Retinal pigment epithelial cell (primary cell): ENCODE results near the gene MUC7.

Experiments used
- DNase-seq: peaks from one replicate; pipeline ENCODE4 v3.0.0-alpha.2; 2010; ENCODE audit warnings: low read depth
- H3K4me3 ChIP-seq: 2 replicates; pipeline ENCODE4 v1.5.1; 2011; ENCODE audit warnings: mild to moderate bottlenecking, low read length, control low read depth, moderate library complexity
- TF ChIP-seq, protein P1 (sequence below): conservative IDR thresholded peaks from 2 replicates; pipeline ENCODE4 v1.5.1; 2011; ENCODE audit warnings: low read depth, low read length, control low read depth, inconsistent platforms

MUC7 gene

DNA sequence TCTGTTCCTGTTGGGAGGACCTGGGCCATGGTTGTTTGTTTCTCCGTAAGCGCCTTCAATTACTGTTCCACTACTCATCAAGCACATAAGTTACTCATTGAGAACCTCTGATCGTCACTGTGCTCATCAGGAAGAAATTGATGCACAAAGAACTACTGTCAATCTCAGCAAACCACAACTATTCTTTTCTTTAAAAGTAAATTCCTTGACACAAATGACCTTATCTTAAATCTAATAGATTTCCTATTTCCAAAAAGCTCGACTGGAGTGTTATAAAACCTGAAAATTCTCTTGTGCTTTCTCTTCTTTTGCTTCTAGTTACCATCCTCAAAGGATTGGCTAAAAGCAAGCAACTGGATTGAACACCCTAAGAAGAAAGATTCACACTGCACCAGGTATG is at the start of gene MUC7:
TSS of gene MUC7 (plus strand) at position 301 of the 400 bp plus-strand sequence. CDS start 1,825 bp downstream, outside the sequence.
- no peak for DNase-seq
- no peak within 1 kb of the TSS for H3K4me3 ChIP-seq
- TF ChIP-seq, protein P1, sequence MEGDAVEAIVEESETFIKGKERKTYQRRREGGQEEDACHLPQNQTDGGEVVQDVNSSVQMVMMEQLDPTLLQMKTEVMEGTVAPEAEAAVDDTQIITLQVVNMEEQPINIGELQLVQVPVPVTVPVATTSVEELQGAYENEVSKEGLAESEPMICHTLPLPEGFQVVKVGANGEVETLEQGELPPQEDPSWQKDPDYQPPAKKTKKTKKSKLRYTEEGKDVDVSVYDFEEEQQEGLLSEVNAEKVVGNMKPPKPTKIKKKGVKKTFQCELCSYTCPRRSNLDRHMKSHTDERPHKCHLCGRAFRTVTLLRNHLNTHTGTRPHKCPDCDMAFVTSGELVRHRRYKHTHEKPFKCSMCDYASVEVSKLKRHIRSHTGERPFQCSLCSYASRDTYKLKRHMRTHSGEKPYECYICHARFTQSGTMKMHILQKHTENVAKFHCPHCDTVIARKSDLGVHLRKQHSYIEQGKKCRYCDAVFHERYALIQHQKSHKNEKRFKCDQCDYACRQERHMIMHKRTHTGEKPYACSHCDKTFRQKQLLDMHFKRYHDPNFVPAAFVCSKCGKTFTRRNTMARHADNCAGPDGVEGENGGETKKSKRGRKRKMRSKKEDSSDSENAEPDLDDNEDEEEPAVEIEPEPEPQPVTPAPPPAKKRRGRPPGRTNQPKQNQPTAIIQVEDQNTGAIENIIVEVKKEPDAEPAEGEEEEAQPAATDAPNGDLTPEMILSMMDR: no peak

DNA sequence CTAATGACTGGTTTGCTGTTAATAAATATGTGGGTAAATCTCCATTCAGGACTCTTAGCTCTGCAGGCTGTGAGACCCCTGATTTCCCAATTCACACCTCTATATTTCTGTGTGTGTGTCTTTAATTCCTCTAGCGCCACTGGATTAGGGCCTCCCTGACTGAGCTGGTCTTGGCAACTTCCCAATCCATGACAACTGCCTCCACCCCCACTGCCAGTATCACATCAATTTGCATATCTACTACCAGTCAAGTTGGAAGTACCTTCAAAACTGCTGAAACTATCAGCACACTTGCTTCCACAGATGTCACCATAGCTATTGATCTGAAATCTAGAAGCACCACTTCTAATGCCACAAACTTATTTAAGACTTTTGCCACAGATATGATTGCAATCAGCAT is 46.7 kb upstream of the MUC7 start:
- no peak overlapping the region for H3K4me3 ChIP-seq
- TF ChIP-seq, protein P1: no peak
- peak; percentile 4 for DNase-seq

DNA sequence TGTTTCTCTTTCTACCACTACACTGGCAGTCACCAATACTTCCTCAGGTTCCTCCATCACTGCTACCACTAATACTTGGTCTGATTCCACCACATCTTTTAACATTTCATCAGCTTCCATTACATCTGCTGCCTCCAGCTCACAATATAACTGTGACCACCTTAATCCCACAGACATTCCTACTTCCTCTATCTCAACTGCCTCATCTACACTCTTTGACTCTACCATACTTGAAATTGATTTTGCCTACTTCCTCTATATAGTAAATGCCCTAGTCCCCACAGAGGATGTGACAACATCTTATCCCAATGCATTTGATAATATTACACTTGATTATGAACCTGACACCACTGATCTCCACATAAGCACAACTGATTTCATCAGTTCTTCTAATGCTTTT is 45.2 kb upstream of the MUC7 start:
- no peak overlapping the region for H3K4me3 ChIP-seq
- TF ChIP-seq, protein P1: no peak
- no peak for DNase-seq

DNA sequence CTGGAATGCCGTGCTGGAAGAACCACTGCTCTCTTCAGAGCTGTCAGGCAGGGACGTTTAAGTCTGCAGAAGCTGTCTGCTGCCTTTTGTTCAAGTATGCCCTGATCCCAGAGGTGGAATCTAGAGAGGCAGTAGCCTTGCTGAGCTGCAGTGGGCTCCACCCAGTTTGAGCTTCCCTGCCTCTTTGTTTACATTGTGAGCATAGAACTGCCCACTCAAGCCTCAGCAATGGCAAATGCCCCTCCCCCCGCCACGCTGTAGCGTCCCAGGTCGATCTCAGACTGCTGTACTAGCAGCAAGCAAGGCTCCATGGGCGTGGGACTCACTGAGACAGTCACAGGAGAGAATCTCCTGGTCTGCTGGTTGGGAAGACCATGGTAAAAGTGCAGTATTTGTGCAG is 34.8 kb upstream of the MUC7 start:
- H3K4me3 ChIP-seq: no peak overlapping the region
- DNase-seq: no peak
- TF ChIP-seq, protein P1: no peak

DNA sequence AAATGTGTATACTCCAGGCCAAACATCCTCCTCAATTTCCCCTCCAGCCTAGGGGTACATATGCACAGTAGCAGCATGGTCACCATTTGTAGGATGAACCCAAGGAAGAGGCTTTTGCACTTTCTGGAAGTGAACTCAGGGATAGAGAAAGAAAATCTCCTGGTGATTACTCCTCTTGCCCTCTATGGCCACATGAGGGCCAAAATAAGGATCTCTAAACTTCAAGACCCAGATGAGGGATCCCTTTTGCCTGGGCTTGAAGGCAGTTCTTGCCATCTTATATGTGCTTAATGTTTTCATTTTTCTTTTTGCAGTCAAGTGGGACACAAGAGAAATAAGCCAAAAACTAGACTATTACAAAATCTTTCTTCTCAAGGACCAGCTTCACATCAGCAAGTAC is 29.5 kb upstream of the MUC7 start:
- TF ChIP-seq, protein P1: no peak
- no peak for DNase-seq
- H3K4me3 ChIP-seq: no peak overlapping the region

DNA sequence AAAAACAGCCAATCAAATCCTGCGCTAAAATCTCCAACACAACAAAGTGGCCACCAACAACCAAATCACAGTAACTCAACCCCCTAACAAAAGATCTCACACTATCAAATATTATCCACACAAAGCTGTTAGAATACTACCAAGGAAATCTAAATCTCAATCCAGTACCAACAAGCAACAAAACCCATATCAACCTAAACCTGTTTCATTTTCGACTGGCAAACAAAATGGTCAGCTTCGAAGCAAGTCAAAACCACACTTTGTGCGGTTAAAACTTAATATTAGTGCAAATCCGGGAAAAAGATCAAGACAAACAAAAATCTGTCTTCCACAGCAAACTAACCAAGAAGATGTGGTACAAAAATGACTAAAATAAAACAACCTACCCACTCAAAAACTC is 28.7 kb upstream of the MUC7 start:
- no peak overlapping the region for H3K4me3 ChIP-seq
- DNase-seq: no peak
- TF ChIP-seq, protein P1: no peak

DNA sequence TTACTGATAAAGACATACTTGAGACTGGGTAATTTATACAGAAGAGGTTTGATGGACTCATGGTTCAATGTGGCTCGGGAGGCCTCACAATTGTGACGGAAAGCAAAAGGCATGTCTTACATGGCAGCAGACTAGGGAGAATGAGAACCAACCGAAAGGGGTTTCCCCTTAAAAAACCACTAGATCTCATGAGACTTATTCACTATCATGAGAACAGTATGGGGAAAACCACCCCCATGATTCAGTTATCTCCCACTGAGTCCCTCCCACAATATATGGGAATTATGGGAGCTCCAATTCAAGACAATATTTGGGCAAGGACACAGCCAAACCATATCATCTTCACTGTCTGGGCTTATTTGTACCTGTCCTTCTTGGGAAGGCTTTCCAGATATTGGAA is 22.8 kb upstream of the MUC7 start:
- H3K4me3 ChIP-seq: no peak overlapping the region
- DNase-seq: no peak
- TF ChIP-seq, protein P1: no peak
